ENCODE data around the gene STYXL1.
A peak's percentile ranks its signal among the peaks of the same experiment; 100 is the strongest.
"Not testable (repeated sequence)": the region's sequence is repeated elsewhere in the genome, so short reads cannot be mapped to it uniquely, and the experiment has no call there.

The STYXL1 gene

DNA sequence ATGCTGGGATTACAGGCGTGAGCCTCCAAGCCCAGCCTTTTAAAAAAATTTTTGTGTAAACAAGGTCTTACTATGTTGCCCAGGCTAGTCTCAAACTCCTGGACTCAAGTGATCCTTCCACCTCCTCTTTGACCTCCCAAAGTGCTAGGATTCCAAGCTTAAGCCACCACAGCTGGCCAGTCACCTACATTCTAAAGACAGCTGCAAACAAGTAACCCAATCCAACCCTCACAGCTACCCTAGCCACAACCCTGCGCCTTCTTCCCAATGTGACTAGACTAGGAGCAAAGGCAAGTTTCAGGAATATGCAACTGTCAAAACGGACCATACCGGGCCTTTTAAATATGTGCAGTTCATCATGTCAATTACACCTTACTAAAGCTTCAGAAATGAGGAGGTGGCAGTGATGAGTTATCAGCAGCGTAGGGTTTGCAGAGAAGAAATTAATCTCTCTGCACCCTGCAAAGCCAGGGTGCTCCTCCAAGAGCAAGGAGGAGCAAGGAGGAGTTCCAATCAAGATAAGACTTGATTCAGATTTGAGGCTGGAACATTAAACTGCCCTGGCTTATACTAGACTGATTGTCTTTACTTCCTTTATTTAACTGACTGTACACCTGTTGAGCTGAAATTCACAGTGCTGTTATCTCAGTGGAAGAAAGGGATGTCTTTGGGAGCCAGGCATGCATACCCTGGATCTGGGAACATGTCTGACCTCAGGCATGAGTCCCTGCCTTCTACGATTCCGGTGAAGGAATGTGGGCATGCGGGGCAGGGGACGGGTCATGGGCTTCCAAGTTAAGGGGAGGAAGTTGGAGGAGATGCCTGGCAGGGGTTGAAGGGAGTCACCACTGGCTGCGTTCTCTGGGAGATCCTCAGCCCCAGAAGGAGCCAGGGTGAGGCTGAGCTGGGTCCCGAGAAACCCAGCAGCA lies 37.9 kb downstream of the STYXL1 start:
- no peak for DNase-seq (ENCODE audit: low spot score)
- no peak overlapping the region for H3K4me3 ChIP-seq
- TF ChIP-seq, protein P1, sequence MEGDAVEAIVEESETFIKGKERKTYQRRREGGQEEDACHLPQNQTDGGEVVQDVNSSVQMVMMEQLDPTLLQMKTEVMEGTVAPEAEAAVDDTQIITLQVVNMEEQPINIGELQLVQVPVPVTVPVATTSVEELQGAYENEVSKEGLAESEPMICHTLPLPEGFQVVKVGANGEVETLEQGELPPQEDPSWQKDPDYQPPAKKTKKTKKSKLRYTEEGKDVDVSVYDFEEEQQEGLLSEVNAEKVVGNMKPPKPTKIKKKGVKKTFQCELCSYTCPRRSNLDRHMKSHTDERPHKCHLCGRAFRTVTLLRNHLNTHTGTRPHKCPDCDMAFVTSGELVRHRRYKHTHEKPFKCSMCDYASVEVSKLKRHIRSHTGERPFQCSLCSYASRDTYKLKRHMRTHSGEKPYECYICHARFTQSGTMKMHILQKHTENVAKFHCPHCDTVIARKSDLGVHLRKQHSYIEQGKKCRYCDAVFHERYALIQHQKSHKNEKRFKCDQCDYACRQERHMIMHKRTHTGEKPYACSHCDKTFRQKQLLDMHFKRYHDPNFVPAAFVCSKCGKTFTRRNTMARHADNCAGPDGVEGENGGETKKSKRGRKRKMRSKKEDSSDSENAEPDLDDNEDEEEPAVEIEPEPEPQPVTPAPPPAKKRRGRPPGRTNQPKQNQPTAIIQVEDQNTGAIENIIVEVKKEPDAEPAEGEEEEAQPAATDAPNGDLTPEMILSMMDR (IDR thresholded peaks at IDR 0.05), result no peak
- peak overlapping the region in 1 of 2 donors; percentile 70 for H3K27ac ChIP-seq

DNA sequence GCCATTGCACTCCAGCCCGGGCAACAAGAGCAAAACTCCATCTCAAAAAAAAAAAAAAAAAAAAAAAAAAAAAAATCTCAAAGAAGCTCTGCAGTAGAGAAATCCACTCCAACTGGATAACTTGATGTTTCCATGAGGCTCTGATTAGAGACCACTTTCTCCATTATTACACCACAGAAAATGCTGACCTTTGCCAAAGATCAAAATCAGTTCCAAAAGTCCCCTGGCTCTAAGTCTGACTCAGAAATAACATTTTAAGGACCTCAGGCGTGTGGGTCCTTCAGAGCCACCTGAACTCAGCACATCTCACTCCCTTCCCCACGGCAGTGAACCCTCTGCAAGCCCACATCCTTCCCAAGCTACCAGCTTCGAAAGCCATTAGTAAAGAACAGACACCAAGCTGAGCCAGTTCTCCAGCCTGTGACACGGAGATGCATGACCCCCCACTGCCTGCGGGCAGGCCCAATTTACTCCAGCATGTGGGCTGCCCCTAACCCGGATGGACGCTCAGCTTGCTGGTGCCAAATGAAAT lies 39.6 kb downstream of the STYXL1 start:
- no peak overlapping the region for H3K27ac ChIP-seq
- H3K4me3 ChIP-seq, result no peak overlapping the region
- TF ChIP-seq, protein P1 (IDR thresholded peaks at IDR 0.05), result no peak
- no peak for DNase-seq (ENCODE audit: low spot score)

DNA sequence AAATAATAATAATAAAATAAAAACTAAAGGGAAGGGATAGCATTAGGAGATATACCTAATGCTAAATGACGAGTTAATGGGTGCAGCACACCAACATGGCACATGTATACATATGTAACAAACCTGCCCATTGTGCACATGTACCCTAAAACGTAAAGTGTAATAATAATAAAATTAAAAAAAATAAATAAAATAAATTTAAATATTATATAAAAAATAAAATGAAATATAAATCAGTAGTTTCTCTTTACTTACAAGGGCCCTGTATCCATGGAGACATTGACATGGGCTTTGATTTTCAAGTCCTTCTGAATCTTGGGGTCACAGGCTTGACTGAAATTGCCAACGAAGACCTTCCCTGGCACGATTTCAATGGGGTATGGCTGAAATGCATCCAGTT lies 42.8 kb downstream of the STYXL1 start:
- H3K27ac ChIP-seq; DNase-seq (ENCODE audit: low spot score); H3K4me3 ChIP-seq: not testable (repeated sequence)

DNA sequence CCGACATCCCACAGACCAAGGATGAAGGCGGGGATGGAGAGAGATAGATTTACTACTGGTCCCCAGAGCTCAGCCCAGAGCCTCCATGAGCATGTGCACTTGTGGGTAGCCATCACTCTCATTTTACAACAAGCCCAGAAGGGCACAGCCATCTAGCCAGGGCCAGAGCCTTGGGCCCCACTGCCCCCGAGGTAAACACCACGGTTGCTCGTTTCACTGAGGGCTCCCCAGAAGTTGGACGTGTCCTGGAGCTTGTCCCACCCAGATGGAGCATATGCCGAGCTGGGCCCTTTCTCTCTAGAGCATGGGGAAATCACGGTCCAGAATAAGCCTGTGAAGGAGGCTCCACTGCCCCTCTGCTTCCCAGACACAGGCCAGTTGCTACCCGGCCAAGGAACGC lies 44.4 kb downstream of the STYXL1 start:
- Histone ChIP-seq H3K4me3 (no peak overlapping the region), H3K27ac (no peak overlapping the region)
- TF ChIP-seq, protein P1 (IDR thresholded peaks at IDR 0.05), result no peak
- DNase-seq (ENCODE audit: low spot score), result no peak

DNA sequence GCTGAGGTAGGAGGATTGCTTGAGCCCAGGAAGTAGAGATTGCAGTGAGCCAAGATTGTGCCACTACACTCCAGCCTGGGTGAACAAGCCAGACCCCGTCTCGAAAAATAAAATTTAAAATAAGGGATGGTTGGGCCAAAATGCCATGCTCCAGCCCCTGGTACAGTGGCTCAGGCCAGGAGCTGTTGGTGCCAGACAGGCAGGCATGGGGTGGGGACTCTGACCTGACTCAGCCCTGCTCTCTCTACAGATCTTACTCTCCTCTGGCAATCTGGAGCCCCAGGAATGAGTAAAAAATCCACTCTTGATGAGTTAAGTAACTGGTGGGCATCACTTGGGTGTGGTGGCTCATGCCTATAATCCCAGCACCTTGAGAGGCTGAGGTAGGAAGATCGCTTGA lies 45.0 kb downstream of the STYXL1 start:
- no peak overlapping the region for H3K27ac ChIP-seq
- no peak overlapping the region for H3K4me3 ChIP-seq
- DNase-seq (ENCODE audit: low spot score), result no peak
- TF ChIP-seq, protein P1 (IDR thresholded peaks at IDR 0.05), result no peak

DNA sequence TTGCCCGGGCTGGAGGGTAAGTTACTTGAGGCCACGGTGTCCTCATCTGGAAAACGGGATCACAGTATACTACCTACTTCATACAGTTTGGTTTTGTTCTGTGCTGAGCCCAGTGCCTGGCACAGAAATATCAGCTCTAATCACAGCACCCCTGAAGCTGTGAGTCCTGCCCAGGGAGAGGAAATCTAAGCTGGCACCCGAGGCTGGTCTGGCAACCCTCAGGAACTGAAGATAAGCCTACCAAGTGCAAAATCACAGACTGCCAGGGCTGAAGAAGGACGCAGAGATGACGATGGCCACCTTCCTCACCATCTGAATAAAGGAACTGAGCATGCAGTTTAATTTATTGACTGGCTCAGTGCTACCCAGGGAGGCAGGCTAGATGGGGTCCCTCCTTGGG lies 45.7 kb downstream of the STYXL1 start:
- no peak for DNase-seq (ENCODE audit: low spot score)
- no peak overlapping the region for H3K4me3 ChIP-seq
- no peak overlapping the region for H3K27ac ChIP-seq
- TF ChIP-seq, protein P1 (IDR thresholded peaks at IDR 0.05), result no peak

DNA sequence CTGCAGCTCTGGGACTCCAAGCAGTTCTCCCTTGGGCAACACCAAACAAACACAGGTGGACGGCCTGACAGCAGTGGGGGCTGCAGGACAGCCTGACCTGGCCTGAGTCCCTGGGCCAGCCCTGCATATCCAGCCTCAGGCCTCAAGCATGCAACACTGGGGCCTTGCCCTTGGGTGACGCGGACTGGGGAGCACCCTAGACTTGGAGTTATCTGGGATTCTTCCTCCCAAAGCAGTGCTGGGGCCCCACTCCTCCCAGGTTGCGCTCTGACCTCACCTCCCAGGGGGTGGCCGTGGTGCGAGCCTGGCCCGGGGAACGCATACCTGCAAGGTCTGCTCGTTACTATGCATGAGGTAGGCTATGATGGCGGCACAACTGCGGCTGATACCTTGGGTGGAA lies 47.2 kb downstream of the STYXL1 start:
- TF ChIP-seq, protein P1 (IDR thresholded peaks at IDR 0.05), result no peak
- no peak overlapping the region for H3K27ac ChIP-seq
- no peak overlapping the region for H3K4me3 ChIP-seq
- DNase-seq (ENCODE audit: low spot score), result no peak

All from coronary artery (tissue), 2 donors.